Tibial nerve (tissue), 3 donors: Measurements from ENCODE around the gene MYLIP.

ENCODE experiments used
- CTCF ChIP-seq, 5 experiments: fragments of 200-600 bp in 3 of 5; fragments of 450-650 bp in 2 of 5; sonication (generic) in 3 of 5; IDR thresholded peaks; one replicate each; pipeline ENCODE4 v1.5.1; 2016 to 2019; ENCODE audit warnings: antibody characterized with exemption in 5 of 5, mild to moderate bottlenecking in 3 of 5, moderate library complexity in 2 of 5
- POLR2A ChIP-seq, 2 donors: fragments of 450-650 bp; IDR thresholded peaks; one replicate each; pipeline ENCODE4 v1.6.1; 2017; ENCODE audit warnings: antibody characterized with exemption in 2 of 2, mild to moderate bottlenecking in 2 of 2, moderate library complexity in 2 of 2

- TF ChIP-seq CTCF (IDR thresholded peaks at IDR 0.05): no peak
- TF ChIP-seq POLR2A (IDR thresholded peaks at IDR 0.05): no peak
Observed at GRCh38 chr6:16136091-16136490, 7.2 kb downstream of the MYLIP start.
